ENCODE results near the gene INSRR.

Gene INSRR

DNA sequence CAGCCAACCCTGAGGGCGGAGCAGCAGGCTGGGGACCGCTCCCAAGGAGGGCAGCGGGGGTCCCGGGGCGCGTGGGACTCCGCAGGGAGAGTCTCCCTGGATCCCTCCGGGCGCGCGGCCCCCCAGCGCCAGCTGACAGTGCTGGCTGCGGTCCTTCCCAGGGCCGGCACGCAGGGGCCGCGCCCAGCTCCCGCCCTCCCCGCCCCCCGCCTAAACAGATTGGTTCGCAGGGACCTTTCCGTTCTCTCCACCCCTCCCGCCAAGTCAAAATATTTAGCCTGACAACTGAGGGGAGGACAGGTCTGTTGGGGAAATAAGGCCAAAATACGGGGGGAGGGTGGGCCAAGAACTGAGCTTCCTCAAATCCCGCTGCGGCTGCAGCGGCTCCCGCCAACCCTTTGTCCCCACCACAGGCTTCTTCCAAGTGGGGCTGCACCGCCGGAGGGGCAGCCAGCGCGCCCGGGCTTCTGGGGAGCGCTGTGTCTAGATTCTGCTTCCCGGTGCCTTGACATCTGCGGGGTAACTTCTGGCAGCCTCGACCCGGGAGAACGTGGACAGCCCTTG, at the start of gene INSRR:
INSRR (minus strand) TSS at position 159 of the 564 bp plus-strand sequence. CDS start 496 bp downstream, outside the sequence.
- DNase-seq = no peak

DNA sequence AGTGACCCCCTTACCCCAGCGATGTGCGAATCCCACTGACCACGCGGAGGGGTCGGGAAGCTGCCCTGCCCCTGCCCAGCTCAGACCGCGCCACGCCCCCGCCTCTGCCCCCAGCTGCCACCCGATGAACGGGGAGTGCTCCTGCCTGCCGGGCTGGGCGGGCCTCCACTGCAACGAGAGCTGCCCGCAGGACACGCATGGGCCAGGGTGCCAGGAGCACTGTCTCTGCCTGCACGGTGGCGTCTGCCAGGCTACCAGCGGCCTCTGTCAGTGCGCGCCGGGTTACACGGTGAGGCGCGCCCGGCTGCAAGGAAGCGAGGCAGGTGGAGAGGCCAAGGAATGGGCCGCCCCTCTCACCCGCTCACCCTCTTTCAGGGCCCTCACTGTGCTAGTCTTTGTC, 49.6 kb upstream of the INSRR start:
- DNase-seq = no peak

DNA sequence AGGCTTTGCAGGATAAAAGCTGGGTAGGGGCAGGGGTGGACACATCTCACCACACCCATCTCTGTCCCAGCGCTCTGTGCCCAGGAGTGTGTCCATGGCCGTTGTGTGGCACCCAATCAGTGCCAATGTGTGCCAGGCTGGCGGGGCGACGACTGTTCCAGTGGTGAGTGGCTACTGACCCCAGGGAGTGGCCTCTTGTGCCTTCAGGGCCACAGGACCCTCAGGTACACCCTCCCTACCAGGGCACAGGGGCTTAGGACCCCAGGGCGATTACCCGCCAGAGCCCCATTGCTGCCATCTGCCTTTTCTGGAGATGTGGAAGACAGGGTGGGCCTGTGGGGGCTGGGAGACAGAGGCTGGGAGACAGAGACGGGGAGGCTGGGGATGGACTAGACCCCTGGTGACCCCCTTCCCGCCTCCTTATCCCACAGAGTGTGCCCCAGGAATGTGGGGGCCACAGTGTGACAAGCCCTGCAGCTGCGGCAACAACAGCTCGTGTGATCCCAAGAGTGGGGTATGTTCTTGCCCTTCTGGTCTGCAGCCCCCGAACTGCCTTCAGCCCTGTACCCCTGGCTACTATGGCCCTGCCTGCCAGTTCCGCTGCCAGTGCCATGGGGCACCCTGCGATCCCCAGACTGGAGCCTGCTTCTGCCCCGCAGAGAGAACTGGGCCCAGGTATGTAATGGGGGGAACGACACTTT, 47.4 kb upstream of the INSRR start:
- DNase-seq = no peak

DNA sequence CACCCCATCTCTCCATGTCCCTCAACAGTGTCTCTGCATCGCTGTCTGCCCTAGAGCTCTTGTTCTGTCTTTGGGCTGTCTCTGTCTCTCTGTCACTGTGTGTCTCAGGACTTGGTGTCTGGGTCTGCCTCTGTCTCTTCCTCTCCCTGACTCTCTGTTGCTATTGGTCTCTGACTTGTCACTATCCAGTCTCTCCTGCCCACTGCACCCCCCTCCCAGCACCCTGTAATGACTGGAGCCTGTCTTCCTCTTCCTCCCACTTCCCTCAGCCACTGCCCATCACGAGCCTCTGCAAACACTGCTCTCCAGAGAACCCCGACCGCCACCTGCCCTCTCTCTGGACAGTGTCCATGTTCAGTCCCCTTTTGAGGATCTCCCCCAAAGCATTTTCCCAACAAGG, 46.7 kb upstream of the INSRR start:
- DNase-seq = no peak

DNA sequence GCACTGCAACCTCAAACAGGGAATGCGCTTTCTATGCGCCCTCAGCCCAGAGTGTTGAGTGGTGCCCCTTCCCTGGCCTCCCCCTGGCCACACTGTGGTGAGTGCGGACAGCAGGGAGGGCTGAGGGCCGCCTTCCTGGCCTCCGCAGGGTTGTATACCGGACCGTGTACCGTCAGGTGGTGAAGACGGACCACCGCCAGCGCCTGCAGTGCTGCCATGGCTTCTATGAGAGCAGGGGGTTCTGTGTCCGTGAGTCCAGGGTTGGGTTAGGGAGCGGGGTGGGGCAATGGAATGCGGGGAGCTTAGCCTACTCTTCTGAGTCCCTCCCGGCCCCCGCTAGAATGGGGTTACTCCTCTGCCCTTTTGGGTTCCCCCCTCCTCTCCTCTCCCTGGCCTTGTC, 46.3 kb upstream of the INSRR start:
- DNase-seq = no peak

DNA sequence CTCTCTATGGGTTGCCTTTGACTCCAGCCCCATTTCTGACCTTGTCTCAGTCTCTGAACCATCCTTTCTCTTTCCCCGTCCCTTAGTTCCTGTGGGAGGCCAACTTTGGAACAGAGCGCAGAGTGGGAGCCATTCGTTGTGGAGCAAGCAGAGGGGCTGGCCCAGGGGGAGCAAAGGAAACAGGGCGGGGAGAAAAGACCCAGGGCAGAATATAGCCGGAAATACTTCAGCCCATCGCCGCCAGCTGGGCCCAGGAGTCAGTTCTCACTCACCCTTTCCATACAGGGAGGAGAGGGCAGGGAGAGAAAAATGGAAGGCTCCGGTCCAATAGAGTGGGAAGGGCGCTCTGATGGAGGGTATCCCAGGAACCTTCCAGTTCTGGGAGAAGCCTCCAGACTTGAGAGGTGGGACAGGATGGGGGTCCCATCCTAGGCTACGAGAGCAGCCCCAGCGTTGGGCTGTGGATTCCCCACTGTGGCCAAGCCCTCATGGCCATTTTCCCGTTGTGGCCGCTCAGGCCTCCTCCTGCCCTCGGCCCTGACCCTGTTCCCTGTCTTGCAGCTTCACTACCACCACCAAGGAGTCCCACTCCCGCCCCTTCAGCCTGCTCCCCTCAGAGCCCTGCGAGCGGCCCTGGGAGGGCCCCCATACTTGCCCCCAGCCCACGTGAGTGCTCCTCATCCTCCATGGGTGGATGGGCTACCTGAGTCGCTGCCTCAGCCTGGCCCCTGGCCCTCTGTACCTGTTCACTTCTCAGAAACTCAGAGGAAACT, 45.5 kb upstream of the INSRR start:
- no peak for DNase-seq

DNA sequence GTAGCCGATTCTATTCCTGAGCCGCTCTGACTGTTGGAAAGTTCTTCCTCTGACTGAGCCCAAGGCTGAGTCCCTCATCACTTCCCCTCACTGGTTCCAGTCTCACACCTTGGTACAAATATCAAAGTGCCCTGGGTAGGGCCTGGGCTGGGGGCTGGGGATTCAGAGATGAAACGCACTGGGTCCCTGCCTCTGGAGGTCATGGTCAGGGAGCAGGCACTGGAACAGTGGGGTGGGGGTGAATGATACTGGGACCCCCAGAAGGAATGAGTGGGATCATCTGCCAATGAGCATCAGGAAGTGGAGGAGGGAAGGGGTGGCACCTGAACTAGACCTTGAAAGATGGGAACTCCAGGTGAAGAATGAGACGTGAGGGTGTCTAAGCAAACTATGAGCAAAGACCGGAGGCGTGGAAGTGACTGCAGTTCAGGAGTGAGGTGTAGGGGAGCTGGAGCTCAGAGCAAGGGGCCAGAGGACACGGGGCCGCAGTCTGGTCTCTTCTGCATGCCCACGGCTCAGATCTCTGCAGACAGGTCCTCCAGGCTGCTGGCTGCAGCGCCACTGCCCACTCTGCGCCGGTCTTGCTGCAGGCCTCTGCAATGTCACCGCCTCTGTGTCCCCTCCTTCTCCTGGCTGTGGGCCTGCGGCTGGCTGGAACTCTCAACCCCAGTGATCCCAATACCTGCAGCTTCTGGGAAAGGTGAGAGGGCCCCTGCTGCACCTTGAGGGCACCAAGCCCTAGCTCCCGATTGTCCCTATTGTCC, 44.6 kb upstream of the INSRR start:
- no peak for DNase-seq

DNA sequence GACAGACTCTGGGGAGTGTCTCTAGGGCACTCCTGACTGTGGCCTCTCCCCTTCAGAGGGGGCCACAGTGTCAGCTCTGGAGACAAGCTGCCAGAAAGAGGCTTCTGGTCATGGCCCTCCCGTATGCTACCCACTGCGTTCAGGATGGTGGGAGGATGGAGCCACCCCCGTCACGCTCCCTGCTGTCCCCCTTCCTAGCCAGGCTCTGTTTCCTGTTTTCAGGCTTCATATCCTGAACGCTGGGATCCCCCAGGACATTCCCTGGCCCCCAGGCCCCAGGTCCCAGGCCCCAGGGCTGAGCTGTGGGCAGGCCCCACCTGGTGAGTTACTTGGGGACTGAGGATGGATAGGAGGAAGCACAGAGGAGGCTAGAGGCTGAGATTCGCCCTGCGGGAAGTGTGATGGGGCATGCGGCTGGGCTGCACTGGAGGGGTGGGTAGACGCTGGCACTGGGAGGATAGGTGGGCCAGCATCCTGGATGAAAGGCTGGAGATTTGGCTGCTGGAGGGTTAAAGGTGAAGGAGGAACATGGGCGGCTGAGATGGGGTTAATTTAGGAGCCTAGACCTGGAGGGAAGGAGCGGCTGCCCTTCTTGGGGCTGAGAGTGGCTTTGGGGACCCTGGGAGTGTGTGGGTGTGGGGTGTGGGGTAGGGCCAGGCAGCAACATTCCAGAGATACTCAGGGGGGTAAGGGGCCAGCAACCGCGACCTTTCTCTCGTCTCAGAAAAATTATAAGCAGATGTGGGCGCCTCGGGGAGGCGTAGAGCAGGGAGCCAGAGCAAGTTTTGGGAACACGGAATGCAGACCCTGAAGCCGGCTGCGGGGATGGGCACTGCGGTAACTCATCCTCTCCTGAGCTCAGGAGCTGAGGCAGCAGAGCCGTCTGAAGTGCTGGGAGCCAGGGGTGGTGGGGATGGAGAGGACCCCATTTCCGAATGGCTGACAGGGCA, 43.3 kb upstream of the INSRR start:
- no peak for DNase-seq

DNA sequence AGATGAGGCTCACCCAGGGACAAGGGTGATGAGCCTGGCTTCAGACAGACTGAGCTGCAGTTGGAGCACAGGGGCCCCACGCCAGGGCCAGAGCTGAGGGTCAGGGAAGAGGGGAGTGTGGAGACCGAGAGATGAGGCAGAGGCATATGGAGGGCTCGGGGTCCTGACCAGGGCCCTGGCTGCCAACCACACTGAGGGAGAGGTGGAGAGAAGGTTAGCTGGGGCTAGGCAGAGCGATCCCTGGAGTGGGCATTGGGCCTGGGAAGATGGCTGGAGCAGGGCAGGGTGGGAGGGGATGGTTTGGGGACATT, 42.6 kb upstream of the INSRR start:
- no peak for DNase-seq

DNA sequence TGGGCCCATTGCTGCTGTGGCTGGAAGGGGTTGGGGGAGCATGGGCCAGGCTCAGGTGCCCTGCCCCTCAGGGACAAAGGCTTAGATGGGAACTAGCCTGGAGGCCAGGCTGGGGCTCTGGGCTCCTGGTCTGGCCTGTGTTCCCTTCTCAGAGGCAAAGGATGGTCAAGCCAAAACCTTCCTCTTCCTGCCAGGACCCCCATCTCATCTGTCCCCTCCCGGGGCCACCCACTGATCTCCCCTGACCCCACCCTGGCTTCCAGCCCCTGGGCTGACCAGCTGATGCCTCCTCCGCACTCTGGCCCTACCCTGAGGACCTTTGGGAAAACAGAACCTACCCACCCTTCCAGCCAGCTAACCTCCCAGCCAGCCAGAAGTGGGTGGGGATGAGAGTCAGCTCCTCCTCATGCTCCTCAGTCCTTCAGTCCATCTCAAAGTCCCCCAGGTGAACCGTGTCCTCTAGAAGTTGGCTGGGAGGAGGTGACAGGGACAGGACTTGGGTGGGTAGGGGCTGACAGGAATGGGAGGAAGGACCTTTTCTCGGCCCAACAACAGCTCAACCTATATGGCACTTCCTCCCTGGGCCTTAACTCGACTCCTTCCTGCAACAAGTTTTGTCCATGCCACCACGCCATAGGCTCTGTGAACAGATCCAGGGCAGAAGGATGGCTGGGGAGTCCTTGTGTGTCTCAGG, 42.1 kb upstream of the INSRR start:
- DNase-seq = no peak

DNA sequence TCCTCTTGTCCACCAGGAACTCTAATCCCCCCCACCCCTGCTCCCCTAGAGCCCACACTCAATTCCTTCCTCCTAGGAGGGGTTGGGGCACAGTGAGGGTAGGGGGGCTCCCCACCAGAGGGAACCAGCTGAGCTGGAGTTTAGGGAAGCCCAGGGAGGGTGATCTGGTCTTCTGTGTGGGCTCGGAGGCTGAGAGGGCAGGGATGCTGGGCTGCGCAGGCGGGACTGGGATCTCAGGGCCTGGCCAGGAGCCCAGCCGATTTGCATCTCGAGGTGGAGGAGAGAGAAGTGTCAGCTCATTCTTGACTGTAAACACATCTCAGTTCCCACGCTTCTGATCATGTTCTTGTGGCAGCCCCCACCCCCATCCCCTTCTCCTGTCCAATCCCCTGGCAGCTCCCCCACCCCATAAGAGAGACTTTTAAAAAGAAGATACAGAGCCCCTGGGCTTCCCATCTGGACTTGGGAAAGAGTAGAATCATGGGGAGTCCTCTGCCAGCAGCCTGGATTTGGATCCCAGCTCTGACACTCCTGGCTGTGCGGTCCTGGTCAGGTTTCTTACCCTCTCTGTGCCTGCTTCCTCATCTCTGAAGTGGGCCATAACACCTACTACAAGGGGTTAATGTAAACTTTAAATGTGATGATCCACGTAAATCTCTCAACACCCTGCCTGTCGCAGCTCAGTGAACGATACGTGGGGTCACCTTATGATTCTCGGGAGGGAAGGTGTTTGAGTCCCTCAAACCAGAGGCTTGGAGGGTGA, 41.2 kb upstream of the INSRR start:
- DNase-seq = no peak

DNA sequence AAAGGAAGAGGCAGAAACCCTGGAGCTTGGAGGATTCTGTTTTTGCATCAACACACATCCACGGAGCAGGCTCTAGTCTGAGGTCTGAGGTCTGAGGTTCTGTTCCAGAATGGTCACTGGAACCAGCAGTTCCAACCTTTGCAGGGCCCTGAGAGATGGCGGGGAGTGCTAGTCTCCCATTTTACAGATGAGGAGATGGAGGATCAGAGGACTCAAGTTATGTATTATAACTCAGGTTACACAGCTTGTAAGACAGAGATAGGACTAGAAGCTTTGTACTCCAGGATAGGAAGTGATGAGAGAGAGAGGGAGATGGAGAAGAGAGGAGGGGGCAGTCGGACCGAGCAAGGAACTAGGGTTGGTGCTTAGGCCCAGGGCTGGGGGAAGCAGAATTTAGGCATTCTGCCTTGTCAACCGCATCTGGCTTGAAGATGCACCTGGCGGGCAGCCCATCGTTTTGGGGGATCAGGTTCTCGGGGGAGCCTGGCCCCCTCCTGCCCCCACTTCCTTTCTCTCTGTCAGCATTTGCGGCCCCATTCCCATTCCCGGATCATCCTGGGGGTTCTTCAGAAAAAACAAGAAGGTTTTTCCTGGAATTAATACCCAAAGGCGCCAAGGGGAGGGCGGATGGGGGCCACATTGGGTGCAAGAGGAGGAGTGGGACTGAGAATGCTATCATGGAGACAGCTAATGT, 40.2 kb upstream of the INSRR start:
- DNase-seq = no peak

DNA sequence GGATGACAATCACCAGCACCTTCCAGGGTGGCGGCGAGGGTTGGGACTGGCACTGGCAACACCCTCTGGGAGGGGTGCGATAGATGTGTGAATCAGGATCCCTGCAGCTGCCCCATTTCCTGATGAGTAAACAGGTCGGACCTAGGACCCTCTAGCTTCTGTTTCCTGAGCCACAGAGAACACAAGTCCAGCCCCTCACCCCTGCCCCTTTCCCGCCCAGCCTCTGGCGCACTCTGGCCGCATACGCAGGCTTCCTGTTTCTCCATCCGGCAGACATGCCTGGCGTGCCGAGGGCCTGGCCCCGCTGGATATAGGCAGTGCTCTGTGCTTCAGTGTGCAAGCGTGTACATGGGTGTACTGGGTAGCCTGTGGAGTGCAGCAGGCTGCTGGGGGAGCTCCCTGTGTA, 39.2 kb upstream of the INSRR start:
- no peak for DNase-seq

DNA sequence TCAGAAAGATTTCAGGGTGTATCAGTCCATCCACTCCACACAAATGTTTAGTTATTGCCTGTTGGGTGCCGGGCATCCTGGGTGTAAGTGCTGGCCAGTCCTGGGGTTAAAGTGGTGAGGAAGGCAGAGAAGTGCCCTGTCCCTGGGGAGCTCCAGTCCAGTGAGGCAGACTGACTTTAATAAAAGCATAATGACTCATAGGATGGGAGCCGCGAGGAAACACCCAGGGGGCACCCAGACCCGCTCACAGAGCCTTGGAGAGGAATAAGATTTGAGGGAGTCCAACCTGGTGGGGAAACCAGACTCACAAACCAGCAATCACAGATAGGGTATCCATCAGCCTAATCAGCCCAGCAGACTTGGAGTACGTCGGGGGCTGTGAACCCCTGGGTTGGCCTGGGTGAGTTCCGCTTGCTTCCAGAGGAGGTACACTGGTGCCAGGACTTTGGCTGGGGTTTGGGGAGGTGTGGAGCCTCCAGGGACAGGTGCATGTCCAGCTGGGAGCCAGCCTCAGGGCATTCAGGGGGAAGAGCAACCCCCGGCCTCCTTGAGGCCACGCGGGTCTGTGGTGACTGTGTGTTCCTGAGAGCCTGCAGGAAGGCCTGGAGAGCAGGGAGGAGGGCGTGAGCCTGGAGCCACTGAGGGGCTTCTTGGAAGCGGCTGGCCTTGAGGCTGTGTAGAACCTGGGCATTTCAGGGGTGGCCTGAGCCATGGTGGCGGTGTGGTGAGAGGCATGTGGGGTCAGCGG, 38.3 kb upstream of the INSRR start:
- DNase-seq = no peak

DNA sequence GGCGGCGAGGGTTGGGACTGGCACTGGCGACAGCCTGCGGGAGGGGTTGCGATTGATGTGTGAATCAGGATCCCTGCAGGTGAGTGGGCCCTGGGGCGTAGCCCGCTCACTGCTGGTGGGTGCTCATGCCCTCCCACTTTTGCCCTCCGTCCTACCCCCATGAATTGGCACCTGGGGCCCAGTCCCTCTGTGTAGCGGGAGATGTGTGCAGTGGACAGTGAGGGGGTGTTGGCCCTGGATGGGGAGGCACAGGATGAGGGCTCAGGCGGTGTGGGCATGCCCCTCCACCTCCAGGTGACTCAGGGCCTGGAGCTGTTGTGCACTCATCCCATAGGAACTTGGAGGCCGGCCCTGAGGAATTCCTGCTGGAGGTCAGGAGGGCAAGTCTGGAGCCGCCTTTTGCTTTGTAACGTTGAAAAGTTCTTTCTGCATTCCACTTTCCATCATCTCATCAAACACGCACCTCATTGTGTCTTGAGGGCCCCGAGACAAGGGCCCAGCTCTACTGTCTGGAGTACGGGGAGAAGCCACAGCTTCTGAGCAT, 37.6 kb upstream of the INSRR start:
- DNase-seq = no peak

DNA sequence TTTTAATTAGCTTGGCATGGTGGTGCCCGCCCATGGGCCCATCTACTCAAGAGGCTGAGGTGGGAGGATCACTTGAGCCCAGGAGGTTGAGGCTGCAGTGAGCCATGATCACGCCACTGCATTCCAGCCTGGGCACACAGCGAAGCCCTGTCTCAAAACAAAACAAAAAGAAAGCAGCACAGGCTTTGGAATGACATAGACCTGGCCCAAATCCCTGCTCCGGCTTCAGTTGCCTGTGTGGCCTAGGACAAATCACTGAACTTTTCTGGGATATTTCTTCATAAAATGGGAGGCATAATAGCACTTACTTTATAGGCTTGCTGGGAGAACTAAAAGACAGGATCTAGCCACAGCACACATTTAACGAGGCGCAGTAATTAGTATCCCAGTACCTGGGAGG, 37.0 kb upstream of the INSRR start:
- no peak for DNase-seq

DNA sequence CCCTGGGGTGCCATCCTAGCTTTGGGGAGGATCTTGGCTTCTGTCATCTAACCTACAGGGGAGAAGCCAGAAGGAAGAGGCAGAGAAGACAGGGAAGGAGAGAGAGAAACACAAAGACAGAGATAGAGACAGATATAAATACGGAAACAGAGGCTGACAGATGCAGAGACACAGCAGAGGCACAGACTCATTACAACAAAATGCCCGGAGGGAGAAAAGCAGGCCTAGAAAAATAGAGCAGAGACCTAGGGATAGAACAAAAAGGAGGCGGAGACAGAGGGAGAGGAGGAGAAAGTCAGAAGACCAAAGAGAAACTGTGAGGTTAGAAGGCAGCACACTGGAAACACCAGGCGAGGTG, 36.5 kb upstream of the INSRR start:
- no peak for DNase-seq

DNA sequence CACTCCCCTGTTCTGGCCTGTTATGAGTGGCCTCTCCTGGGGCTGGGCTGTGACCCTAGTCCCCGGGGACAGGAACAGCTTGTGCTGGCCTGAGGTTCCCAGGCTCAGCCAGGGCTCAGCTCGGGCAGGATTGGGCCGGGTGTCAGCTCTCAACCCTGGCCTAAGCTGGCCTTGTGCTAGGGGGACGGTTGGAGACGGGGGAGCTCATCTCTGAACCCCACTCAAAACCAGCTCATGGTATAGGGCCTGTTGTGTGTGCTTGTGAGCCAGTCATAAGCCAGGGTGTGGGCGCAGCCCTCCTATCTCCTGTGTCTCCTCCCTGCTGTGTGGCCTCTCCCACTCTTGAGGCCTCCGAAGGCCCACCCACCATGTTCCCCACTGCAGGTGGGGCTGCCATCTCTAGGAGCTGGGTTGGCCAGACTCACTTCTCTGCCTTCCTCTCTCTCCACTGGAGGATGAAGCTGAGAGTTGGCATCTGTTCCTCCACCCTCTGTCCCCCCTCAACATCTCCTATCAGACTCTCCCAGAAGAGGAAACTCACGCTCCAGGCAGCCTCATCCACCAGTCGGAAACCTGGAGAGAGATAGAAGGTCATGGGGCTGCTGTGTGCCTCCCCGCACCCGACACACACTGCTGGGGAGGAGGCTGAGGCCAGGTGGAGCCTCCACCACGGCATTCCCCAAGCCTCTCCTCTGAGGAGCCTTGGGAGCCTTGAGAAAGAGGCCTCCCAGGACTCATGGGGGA, 36.0 kb upstream of the INSRR start:
- no peak for DNase-seq

DNA sequence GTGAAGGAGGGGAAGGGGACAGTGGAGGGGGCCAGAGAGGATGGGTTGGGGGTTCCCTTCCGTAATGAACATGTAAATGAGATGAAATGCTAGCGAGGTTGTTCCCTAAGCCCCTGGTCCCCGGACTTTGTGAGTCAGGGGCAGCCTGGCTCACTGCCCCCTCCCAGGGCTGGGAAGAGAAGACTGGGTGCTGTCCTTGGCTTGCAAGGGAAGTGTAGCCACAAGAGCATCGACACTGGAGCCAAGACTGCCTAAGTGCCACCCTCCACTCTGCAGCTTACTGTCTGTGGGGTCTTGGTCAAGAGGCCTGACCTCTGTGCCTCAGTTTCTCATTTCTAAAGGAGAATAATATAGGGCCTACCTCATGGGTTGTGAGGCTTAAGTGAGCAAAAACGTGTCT, 35.1 kb upstream of the INSRR start:
- no peak for DNase-seq
